NCI-H526 treated with DMSO at 0.1 percent for 48 hours (cell line): ENCODE results near the gene RHBDD3.
"Not testable (repeated sequence)": the region's sequence is repeated elsewhere in the genome, so short reads cannot be mapped to it uniquely, and the experiment has no call there.

ENCODE experiments used
- DNase-seq: peaks from one replicate; lab custom pipeline; 2025; lab: John Stamatoyannopoulos, UW

RHBDD3 gene

GRCh38 chr22:29247891-29248290, 19.9 kb downstream of the RHBDD3 start:
- DNase-seq = not testable (repeated sequence)

- DNase-seq = no peak
These were observed 22.0 kb downstream of the RHBDD3 start for GRCh38 chr22:29245626-29246385.

GRCh38 chr22:29244785-29245625, 22.8 kb downstream of the RHBDD3 start:
- no peak for DNase-seq

- no peak for DNase-seq
These were observed 23.8 kb downstream of the RHBDD3 start for GRCh38 chr22:29243874-29244446.

GRCh38 chr22:29240481-29240880, 27.3 kb downstream of the RHBDD3 start:
- not testable (repeated sequence) for DNase-seq

- no peak for DNase-seq
These were observed 34.4 kb downstream of the RHBDD3 start for GRCh38 chr22:29233277-29233877.

GRCh38 chr22:29231971-29232959, 35.5 kb downstream of the RHBDD3 start:
- no peak for DNase-seq

- no peak for DNase-seq
These were observed 36.6 kb downstream of the RHBDD3 start for GRCh38 chr22:29230972-29231875.

- DNase-seq = no peak
These were observed 41.3 kb downstream of the RHBDD3 start for GRCh38 chr22:29226351-29226981.

GRCh38 chr22:29225422-29226090, 42.2 kb downstream of the RHBDD3 start:
- DNase-seq = no peak

- no peak for DNase-seq
These were observed 42.8 kb downstream of the RHBDD3 start for GRCh38 chr22:29224859-29225410.

GRCh38 chr22:29224121-29224858, 43.5 kb downstream of the RHBDD3 start:
- no peak for DNase-seq

- DNase-seq = no peak
These were observed 47.7 kb downstream of the RHBDD3 start for GRCh38 chr22:29219881-29220670.

- not testable (repeated sequence) for DNase-seq
These were observed 48.4 kb downstream of the RHBDD3 start for GRCh38 chr22:29219409-29219782.

GRCh38 chr22:29218758-29219408, 48.9 kb downstream of the RHBDD3 start:
- no peak for DNase-seq
